Stimulated activated CD4-positive, alpha-beta T cell treated with anti-CD3 and anti-CD28 coated beads, TNF-alpha, amount 100 ng/mL, for 48 hours (primary cell): ENCODE results near the gene MRPS16.
"Not testable (repeated sequence)": the region's sequence is repeated elsewhere in the genome, so short reads cannot be mapped to it uniquely, and the experiment has no call there.

ENCODE experiments used
- DNase-seq, 3 donors: peaks; one replicate each; pipeline ENCODE4 v3.0.0-alpha.2; 2020; ENCODE audit warnings: low read depth in 3 of 3

Gene MRPS16

GRCh38 chr10:73252445-73253224 is at the start of gene MRPS16:
Gene MRPS16 (minus strand): TSS chr10:73252644. CDS start chr10:73252482, 162 bp downstream.
- peak; percentile 78 to 92 (median 86) for DNase-seq

DNA sequence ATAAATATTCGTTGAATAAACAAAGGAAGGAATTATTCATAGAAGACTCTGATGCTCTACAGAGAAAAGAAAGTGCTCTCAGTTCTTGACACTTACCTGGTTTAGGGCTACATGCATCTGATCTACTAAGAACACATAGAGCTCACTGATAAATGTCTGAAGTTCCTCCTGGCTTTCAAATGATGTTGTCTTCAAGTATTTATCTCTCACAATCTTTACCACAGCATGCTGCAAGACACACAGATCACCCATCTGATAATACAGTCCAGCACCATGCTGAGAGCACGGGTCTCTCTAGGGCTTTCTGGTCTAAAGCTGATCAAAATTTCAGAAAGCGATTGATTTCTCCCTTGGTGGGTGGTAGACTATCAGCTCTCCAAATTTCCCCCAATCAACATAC is 44.5 kb upstream of the MRPS16 start:
- no peak for DNase-seq

GRCh38 chr10:73293461-73293860 is 41.0 kb upstream of the MRPS16 start:
- no peak for DNase-seq

DNA sequence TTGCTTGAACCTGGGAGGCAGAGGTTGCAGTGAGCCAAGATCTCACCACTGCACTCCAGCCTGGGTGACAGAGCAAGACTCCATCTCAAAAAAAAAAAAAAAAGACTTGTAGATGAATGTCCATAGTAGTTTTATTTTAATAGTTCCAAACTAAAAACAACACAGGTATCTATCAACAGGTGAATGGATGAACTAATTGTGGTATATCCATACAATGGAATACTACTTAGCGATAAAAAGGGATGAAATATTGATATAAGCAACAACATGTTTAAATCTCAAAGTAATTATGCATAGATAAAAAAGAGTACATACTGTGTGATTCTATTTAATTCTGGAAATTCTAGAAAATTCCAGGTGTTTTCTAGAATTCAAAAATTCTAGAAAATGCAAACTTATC is 37.5 kb upstream of the MRPS16 start:
- no peak for DNase-seq

DNA sequence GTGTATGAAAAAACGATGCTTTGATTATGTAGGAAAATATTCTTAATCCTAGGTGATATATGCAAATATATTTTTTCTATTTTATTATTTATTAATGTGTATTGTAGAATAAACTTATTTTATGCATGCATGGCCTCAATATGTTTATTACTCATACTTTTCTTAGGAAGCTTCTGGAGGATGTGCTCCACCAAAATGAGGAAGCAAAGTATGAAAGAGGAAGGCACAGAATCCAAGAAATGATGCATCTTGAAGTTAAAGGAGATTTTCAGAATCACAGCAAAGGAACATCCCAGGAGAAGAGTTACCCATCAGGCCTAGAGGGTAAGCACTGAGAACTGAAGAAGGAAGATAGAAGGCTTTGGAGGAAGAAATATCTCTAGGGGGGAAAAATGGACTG is 35.0 kb upstream of the MRPS16 start:
- DNase-seq, result no peak

DNA sequence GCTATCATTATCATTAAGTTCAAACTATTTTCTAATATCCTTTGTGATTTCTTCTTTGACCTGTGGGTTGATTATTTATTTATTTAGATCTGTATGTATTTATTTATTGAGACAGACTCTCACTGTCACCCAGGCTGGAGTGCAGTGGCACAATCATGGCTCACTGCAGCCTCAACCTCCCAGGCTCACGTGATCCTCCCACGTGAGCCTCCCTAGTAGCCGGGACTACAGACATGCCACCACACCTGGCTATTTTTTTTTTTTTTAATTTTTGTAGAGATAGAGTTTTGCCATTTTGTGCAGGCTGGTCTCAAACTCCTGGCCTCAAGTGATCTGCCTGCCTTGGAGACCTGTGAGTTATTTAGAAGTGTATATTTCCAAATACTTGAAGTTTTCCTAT is 28.7 kb upstream of the MRPS16 start:
- DNase-seq, result no peak

GRCh38 chr10:73264423-73264822 is 12.0 kb upstream of the MRPS16 start:
- no peak for DNase-seq

- no peak for DNase-seq
Observed at GRCh38 chr10:73263693-73264347, 11.4 kb upstream of the MRPS16 start.

DNA sequence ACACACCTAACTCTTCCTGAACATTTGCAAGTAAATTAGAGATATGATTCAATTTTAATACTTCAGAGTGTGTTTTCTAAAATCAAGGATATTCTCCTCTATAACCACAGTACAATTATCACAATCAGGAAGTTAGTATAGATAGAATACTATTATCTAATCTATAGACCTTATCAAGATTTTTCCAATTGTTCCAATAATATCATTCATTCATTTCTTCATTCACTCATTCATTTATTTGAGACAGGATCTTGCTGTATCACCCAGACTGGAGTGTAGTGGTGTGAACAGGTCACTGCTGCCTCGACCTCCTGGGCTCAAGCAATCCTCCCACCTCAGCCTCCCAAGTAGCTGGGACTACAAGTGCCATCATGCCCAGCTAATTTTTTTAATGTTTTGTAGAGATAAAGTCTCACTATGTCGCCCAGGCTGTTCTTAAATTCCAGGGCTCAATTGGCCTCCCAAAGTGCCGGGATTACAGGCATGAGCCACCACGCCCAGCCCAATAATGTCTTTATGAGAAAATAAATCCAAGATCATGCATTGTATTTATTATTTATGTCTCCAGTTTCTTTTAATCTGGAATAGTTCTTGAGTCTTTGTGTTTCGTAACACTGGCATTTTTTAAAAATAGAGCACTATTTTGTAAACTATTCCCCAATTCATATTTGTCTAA is 10.6 kb upstream of the MRPS16 start:
- no peak for DNase-seq

DNA sequence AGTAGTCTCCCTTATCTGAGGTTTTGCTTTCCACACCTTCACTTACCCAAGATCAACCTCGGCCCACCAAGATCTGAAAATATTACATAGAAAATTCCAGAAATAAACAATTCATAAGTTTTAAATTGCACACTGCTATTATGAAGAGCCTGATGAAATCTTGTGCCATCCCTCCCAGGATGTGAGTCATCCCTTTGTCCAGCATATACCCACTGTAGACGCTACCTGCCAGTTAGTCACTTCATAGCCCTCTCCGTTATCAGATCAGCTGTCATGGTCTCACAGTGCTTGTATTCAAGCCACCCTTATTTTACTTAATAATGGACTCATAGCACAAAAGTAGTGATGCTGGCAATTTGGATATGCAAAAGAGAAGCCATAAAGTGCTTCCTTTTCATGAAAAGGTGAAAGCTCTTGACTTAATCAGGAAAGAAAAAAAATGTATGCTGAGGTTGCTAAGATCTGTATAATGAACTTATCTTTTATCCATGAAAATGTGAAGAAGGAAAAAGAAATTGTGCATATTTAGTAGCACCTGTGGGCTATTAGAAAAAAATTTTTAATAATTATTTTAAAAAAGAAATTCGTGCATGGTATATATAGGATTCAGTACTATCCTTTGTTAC is 9.8 kb upstream of the MRPS16 start:
- DNase-seq, result no peak

- no peak for DNase-seq
Observed at GRCh38 chr10:73261362-73261995, 9.0 kb upstream of the MRPS16 start.

- DNase-seq, result not testable (repeated sequence)
Observed at GRCh38 chr10:73258612-73259011, 6.2 kb upstream of the MRPS16 start.

DNA sequence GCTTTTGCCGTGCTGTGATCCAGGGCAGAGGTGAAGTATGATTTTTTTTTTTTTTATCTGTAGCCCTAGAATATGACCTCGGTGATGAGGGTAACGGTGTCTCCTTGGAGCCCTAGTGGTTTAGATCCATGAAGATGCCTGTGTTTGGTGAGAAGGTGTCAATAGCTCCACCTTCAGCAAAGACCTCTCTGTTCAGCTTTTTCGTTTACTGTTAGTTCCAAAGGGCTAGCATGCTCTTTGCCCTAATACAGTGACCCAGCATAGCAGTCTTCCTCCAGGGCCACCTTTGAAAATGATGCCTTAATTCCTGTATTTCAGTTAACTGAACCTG is 746 bp upstream of the MRPS16 start:
- DNase-seq, result no peak

- no peak for DNase-seq
Observed at GRCh38 chr10:73251683-73252444, 580 bp downstream of the MRPS16 start.

GRCh38 chr10:73248259-73248724 is 4.2 kb downstream of the MRPS16 start:
- DNase-seq, result no peak

- DNase-seq, result no peak
Observed at GRCh38 chr10:73247509-73248258, 4.8 kb downstream of the MRPS16 start.

GRCh38 chr10:73246646-73247508 is 5.6 kb downstream of the MRPS16 start, which contains the start of gene DNAJC9:
Gene DNAJC9 (minus strand): TSS chr10:73247255. CDS start chr10:73247189, 66 bp downstream.
- peak; percentile 92 to 96 (median 95) for DNase-seq

- DNase-seq, result no peak
Observed at GRCh38 chr10:73246322-73246645, 6.2 kb downstream of the MRPS16 start.

GRCh38 chr10:73244866-73245477 is 7.5 kb downstream of the MRPS16 start:
- no peak for DNase-seq
